GM12874 (cell line): Measurements from ENCODE around the gene SIK2.

ENCODE experiments used
- TF ChIP-seq, protein P1 (sequence below): IDR thresholded peaks from 2 replicates; pipeline ENCODE4 v1.5.1; 2011; ENCODE audit warnings: low read depth, mild to moderate bottlenecking, control low read depth, low read length, moderate library complexity; ENCODE audit not compliant: insufficient read depth

SIK2 gene

DNA sequence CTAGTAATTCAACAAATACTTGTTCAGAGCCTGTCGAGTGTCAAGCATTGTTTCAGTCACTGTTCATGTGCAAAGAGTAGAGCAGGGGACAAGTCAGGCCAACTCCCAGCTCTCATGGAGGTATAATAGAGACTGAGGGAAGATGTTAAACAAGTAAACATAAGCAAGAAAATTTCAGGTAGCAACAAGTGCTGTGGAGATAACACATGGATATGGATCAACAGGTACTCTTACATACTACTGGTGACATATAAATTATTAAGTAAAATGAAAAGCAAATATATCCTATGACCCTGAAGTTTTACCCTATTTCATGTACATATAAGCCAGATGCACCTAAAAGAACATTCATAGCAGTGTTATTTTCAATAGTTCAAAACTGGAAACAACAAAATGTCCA, 42.7 kb downstream of the SIK2 start:
- TF ChIP-seq, protein P1, sequence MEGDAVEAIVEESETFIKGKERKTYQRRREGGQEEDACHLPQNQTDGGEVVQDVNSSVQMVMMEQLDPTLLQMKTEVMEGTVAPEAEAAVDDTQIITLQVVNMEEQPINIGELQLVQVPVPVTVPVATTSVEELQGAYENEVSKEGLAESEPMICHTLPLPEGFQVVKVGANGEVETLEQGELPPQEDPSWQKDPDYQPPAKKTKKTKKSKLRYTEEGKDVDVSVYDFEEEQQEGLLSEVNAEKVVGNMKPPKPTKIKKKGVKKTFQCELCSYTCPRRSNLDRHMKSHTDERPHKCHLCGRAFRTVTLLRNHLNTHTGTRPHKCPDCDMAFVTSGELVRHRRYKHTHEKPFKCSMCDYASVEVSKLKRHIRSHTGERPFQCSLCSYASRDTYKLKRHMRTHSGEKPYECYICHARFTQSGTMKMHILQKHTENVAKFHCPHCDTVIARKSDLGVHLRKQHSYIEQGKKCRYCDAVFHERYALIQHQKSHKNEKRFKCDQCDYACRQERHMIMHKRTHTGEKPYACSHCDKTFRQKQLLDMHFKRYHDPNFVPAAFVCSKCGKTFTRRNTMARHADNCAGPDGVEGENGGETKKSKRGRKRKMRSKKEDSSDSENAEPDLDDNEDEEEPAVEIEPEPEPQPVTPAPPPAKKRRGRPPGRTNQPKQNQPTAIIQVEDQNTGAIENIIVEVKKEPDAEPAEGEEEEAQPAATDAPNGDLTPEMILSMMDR: no peak

GRCh38 chr11:111645657-111646316, 43.5 kb downstream of the SIK2 start:
- TF ChIP-seq, protein P1: no peak

DNA sequence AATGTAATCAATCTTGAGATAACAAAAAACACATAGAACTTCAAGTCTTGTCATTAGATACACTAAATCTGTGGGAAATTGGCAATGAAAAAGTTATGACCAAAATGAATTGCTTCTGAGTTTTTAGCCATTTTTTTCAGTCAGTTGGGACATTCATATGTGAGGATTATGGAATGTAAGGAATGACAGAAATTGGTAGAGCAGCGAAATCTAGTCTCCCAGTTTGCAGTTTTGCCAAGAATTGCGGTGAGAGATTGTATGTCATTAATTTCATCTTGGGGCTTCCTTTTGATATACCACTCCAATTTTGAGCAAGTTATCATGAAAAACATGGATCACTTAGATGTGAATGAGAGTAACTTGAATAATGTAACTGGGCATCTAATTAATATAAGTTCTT, 49.9 kb downstream of the SIK2 start:
- TF ChIP-seq, protein P1: no peak

GRCh38 chr11:111654601-111655000, 52.4 kb downstream of the SIK2 start:
- TF ChIP-seq, protein P1: no peak

DNA sequence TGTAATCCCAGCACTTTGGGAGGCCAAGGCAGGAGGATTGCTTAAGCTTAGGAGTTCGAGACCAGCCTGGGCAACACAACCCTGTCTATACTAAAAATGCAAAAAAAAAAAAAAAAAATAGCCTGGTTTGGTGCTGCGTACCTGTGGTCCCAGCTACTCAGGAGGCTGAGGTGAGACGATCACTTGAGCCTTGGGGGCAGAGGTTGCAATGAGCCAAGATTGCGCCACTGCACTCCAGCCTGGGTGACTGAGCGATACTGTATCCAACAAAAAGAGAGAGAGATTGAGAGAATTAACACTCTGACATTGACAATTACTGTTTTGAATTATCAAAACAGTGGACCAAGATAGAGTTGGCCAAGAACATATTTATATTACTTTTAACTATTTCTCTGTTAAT, 53.7 kb downstream of the SIK2 start:
- TF ChIP-seq, protein P1: no peak

DNA sequence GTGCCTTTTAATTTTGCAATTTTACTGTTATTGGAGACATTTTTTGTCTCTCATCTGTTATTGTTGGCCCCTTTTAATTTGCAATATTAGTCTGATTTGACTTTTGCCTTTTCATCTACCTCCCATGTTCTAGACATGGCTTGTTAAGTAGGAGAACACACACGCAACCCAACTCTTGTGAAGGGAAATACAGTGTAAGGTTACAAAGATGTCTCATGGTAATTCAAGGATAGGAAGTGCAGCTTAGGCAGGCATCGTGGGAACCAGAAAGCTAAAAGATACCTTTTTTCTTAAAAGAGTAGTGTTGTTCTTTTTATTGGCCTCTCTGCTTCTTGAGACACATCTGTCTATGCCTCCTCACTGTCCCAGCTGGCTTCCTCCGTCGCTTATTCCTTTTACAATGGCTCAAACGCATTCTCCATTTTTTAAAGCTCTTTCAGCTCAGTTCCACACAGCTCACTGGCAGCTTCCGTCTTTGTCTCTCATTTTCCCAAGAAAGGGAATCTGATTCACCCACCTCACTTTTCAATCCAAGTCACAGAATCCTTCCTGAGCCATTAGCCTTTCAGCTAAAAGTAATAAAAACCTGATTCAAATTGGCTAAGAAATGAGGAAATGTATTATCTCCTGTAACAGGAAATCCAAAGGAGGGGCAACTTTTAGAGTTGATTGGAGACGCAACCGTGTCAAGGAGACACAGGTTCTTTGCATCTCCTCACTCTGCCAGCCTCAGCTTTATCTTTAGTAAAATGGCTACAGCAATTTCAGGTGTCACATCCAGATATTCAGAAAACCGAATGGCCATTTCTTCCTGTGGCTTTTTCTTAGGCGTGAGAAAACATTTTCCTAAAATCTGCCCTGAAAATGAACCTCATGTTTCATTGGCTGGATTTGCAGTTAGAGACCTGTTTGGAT, 57.2 kb downstream of the SIK2 start:
- TF ChIP-seq, protein P1: no peak

DNA sequence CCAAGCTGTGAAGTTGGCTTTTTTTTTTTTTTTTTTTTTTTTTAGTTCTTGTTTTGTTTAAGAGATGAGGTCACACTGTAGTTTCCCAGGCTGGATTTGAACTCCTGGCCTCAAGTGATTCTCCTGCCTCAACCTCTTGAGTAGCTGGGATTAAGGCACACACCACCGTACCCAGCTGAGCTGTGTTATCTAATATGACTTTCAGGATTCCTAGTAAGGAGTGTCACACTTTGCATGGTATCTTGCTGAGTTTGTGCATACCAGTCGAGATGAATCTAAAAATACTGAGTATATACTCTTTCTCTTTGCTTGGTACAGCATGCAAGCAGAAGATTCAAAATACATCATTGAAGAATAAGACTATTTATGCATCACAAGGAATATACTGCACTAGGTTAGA, 58.6 kb downstream of the SIK2 start:
- TF ChIP-seq, protein P1: no peak
